Stimulated activated CD4-positive, alpha-beta T cell treated with anti-CD3 and anti-CD28 coated beads, Interleukin-4, amount 100 ng/mL, for 4 hours (primary cell): ENCODE measurements around the gene SRSF9.
"Not testable (repeated sequence)": the region's sequence is repeated elsewhere in the genome, so short reads cannot be mapped to it uniquely, and the experiment has no call there.

ENCODE experiments used
- DNase-seq, 2 experiments: peaks; one replicate each; pipeline ENCODE4 v3.0.0-alpha.2; 2020

Gene SRSF9

GRCh38 chr12:120481022-120481767 lies 11.6 kb upstream of the SRSF9 start:
- DNase-seq, result no peak

GRCh38 chr12:120480211-120480610 lies 10.7 kb upstream of the SRSF9 start:
- no peak for DNase-seq

GRCh38 chr12:120479458-120479857 lies 9.9 kb upstream of the SRSF9 start:
- no peak for DNase-seq

- DNase-seq, result no peak
These were observed 6.1 kb upstream of the SRSF9 start for GRCh38 chr12:120475643-120476042.

- no peak for DNase-seq
These were observed 5.0 kb upstream of the SRSF9 start for GRCh38 chr12:120474616-120474960.

GRCh38 chr12:120473807-120474615 lies 4.5 kb upstream of the SRSF9 start:
- no peak for DNase-seq

GRCh38 chr12:120472521-120472920 lies 3.0 kb upstream of the SRSF9 start:
- no peak for DNase-seq

- no peak for DNase-seq
These were observed 719 bp upstream of the SRSF9 start for GRCh38 chr12:120470150-120470784.

- DNase-seq, result peak; percentile 55 to 57
These were observed 613 bp downstream of the SRSF9 start for GRCh38 chr12:120468821-120469449.

- DNase-seq, result no peak
These were observed 1.2 kb downstream of the SRSF9 start for GRCh38 chr12:120468325-120468820.

- DNase-seq, result no peak
These were observed 2.1 kb downstream of the SRSF9 start for GRCh38 chr12:120467439-120467838.

GRCh38 chr12:120466560-120467315 lies 2.8 kb downstream of the SRSF9 start:
- DNase-seq, result peak; percentile 27 to 31

- DNase-seq, result no peak
These were observed 3.8 kb downstream of the SRSF9 start for GRCh38 chr12:120465756-120466155.

GRCh38 chr12:120463712-120464111 lies 5.8 kb downstream of the SRSF9 start:
- no peak for DNase-seq

- DNase-seq, result no peak
These were observed 7.4 kb downstream of the SRSF9 start for GRCh38 chr12:120462099-120462640.

GRCh38 chr12:120460157-120460556 lies 9.4 kb downstream of the SRSF9 start:
- DNase-seq, result no peak

GRCh38 chr12:120457133-120457532 lies 12.4 kb downstream of the SRSF9 start:
- no peak for DNase-seq

- DNase-seq, result no peak
These were observed 14.2 kb downstream of the SRSF9 start for GRCh38 chr12:120455302-120455701.

GRCh38 chr12:120453977-120454376 lies 15.6 kb downstream of the SRSF9 start:
- DNase-seq, result no peak

GRCh38 chr12:120453060-120453750 lies 16.3 kb downstream of the SRSF9 start:
- DNase-seq, result no peak

GRCh38 chr12:120452524-120452923 lies 17.0 kb downstream of the SRSF9 start:
- DNase-seq, result not testable (repeated sequence)
